Tibial nerve (tissue), 4 donors: ENCODE measurements around the gene SMAD7. TPM values are rescaled to one million over a fixed set of nuclear protein-coding genes. Genes with fewer than 3 reads are reported as not detected.
A peak's percentile ranks its signal among the peaks of the same experiment; 100 is the strongest.

Source experiments
- DNase-seq, 2 donors: peaks; one replicate each; pipeline ENCODE4 v3.0.0-alpha.2; 2019; ENCODE audit warnings: low spot score in 2 of 2
- H3K27ac ChIP-seq, 4 donors: fragments of 200-600 bp; sonication (generic) in 3 of 4; one replicate each; pipeline ENCODE4 v1.5.1; 2017 to 2019; ENCODE audit warnings: mild to moderate bottlenecking in 1 of 4
- H3K27me3 ChIP-seq, 2 donors: fragments of 200-600 bp; sonication (generic) in 1 of 2; one replicate each; pipeline versions ENCODE4 v1.5.1 to v1.6.0; 2017 to 2019
- H3K36me3 ChIP-seq, 3 donors: fragments of 200-600 bp; sonication (generic); one replicate each; pipeline ENCODE4 v1.5.1; 2018 to 2019
- H3K4me1 ChIP-seq, 4 donors: fragments of 200-600 bp; sonication (generic) in 3 of 4; one replicate each; pipeline ENCODE4 v1.5.1; 2017 to 2019
- H3K4me3 ChIP-seq, 4 donors: fragments of 200-600 bp; sonication (generic) in 3 of 4; one replicate each; pipeline ENCODE4 v1.5.1; 2017 to 2019; ENCODE audit warnings: mild to moderate bottlenecking in 1 of 4, moderate library complexity in 1 of 4
- H3K9me3 ChIP-seq, 4 donors: fragments of 200-600 bp; sonication (generic) in 3 of 4; one replicate each; pipeline ENCODE4 v1.5.1; 2017 to 2019
- EP300 ChIP-seq, 2 donors: sonication (generic); formaldehyde crosslinking; IDR thresholded peaks; one replicate each; pipeline ENCODE4 v1.6.1; 2017; ENCODE audit warnings: antibody characterized with exemption in 2 of 2, mild to moderate bottlenecking in 1 of 2
- POLR2A ChIP-seq, 2 donors: fragments of 450-650 bp; IDR thresholded peaks; one replicate each; pipeline ENCODE4 v1.6.1; 2017; ENCODE audit warnings: antibody characterized with exemption in 2 of 2, mild to moderate bottlenecking in 2 of 2, moderate library complexity in 2 of 2
- WGBS, 2 donors: methylation state at CpG; one replicate each; pipeline ENCODE4 v1.1.5; 2018; 5-methylcytosine and 5-hydroxymethylcytosine counted together
- total RNA-seq, 4 donors: library from RNA; depleted of rRNA; stranded (reverse); fragments of >200 nt; gene quantifications; one replicate each; pipeline ENCODE4 v1.1.0, GENCODE V29; 2016
- TF ChIP-seq, protein P1 (sequence below), 5 experiments: fragments of 200-600 bp in 3 of 5; fragments of 450-650 bp in 2 of 5; sonication (generic) in 3 of 5; IDR thresholded peaks; one replicate each; pipeline ENCODE4 v1.5.1; 2016 to 2019; ENCODE audit warnings: antibody characterized with exemption in 5 of 5, mild to moderate bottlenecking in 3 of 5, moderate library complexity in 2 of 5

The SMAD7 gene
- total RNA-seq, 4 donors from 2014 or later = 34.3 to 56.8 (median 35.6) TPM

DNA sequence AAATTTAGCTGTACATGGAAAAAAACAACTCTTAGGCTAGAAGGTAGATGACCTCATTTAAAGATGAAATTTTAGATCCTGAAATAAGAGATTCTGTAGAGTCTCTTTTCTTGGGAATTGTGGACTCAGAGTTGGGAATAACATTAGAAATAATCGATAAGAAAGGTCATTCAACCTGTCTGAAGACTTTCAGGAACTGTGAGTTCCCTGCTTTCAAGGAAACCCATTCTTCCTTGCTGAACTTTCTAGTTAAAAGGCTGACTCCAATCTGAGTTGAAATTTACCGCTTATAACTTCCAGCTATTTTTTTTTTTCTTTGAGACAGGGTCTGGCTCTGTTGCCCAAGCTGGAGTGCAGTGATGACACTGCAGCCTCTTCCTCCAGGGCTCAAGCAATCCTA is 16.8 kb upstream of the SMAD7 start:
- TF ChIP-seq, protein P1, sequence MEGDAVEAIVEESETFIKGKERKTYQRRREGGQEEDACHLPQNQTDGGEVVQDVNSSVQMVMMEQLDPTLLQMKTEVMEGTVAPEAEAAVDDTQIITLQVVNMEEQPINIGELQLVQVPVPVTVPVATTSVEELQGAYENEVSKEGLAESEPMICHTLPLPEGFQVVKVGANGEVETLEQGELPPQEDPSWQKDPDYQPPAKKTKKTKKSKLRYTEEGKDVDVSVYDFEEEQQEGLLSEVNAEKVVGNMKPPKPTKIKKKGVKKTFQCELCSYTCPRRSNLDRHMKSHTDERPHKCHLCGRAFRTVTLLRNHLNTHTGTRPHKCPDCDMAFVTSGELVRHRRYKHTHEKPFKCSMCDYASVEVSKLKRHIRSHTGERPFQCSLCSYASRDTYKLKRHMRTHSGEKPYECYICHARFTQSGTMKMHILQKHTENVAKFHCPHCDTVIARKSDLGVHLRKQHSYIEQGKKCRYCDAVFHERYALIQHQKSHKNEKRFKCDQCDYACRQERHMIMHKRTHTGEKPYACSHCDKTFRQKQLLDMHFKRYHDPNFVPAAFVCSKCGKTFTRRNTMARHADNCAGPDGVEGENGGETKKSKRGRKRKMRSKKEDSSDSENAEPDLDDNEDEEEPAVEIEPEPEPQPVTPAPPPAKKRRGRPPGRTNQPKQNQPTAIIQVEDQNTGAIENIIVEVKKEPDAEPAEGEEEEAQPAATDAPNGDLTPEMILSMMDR (IDR thresholded peaks at IDR 0.05) = no peak
- TF ChIP-seq POLR2A (IDR thresholded peaks at IDR 0.05) (no peak), EP300 (IDR thresholded peaks at IDR 0.05) (no peak)
- 88 to 91% methylated on average over 2 of the region's 2 CpGs for WGBS, 2 donors

DNA sequence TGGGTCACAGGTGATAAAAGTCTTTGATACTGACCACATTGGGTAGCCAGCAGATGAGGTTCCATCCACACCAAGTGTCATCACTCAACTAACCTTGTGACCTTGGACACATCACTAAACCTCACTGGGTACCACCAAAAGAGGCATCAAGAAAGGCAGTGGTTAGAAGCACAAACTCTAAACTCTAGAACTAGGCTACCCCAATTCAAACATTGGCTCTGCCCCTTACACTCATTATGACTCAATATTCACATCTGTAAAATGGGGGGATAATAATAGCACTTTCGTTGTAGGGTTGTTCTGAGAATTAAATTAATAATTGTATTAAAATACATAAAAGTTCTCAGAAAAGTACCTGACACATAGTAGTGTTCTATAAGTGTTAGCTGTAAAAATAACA is 15.8 kb upstream of the SMAD7 start:
- no peak for DNase-seq
- WGBS, 2 donors = 90 to 94% methylated on average over 1 of the region's 1 CpG
- Histone ChIP-seq H3K4me1 (peaks cover 0 to 12% (median 0%) of the 10 kb centered on the region in 4 donors), H3K27ac (no peak overlapping the region), H3K36me3 (no peaks in the 10 kb centered on the region), H3K4me3 (no peak overlapping the region), H3K9me3 (no peaks in the 10 kb centered on the region), H3K27me3 (no peaks in the 10 kb centered on the region)
- TF ChIP-seq POLR2A (IDR thresholded peaks at IDR 0.05) (no peak), EP300 (IDR thresholded peaks at IDR 0.05) (no peak)
- TF ChIP-seq, protein P1 (IDR thresholded peaks at IDR 0.05) = no peak

More for the DNA sequence above, 16.8 kb upstream of the SMAD7 start:
- no peak for DNase-seq
- Histone ChIP-seq H3K36me3 (no peaks in the 10 kb centered on the region), H3K9me3 (no peaks in the 10 kb centered on the region), H3K27me3 (no peaks in the 10 kb centered on the region), H3K27ac (no peak overlapping the region), H3K4me1 (peaks cover 0 to 11% (median 0%) of the 10 kb centered on the region in 4 donors), H3K4me3 (no peak overlapping the region)

DNA sequence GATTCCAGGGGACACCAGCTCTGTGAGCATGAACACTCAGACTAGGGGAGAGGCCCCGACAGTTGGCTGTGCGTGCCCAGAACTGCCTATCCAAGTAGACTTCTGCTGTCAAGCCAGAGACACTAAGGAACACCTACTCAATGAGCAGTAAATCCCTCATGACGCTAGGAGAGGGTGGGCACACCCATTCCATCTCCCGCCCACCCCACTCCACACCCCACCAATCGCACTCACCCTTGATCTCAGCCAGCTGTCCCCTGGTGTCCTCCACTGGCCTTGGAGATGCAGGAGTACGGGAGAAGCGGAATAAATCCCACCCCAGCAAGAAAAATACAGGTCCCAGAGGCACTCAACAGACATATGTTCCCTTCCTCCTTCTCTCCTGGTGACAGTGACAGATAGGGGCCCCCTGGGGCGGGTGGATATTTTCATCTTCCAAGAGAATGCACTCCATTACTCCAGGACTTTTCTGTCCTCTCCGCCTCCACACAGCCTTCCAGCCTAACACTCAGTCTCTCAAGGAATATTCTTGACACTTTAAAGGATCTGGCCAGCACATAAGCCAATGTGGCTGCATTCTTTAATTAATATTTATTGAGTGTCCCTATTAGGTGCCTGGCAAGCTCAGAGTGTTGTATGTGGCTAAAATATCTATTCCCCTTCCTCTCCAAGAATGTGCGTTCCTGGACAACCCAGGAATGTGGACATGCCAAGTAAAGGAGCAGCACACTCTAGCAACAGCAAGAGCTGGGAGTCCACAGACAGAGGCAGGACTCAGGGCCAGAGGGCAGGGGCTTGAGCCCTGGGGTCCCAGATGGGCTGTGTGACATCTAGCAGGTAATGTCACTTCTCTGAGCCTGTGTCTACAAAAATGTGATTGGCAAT is 13.1 kb upstream of the SMAD7 start:
- no peak for DNase-seq
- WGBS, 2 donors = 74 to 79% methylated on average over 10 of the region's 10 CpGs

DNA sequence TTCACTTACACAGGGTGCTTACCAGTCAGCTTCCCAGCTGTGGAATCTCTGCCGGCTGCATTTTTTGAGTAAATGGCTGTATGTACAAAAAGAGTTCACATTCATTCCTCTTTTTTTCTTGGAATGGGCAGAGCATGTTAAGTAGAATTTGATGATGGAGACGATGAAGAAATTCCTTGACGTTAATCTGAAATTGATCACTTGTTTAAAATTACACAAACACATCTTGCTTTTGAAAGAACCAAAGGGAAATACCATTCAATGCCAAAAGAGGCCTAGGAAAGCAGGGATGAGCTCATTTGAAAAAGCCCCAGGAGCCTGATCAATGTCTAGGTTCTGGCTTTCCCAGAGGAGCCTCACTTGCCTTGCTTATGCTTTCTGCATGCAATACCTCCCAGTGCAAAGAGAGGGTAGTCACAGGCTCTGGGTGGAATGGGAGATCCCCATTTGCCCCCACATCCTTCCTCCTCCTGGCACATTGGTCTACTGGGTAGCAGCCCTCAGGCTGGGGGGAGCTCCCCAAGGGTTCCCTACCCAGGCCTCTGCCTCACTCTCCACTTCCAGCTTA is 12.3 kb upstream of the SMAD7 start:
- no peak for DNase-seq
- TF ChIP-seq POLR2A (IDR thresholded peaks at IDR 0.05) (no peak), EP300 (IDR thresholded peaks at IDR 0.05) (no peak)
- TF ChIP-seq, protein P1 (IDR thresholded peaks at IDR 0.05) = no peak
- 42 to 43% methylated on average over 3 of the region's 3 CpGs for WGBS, 2 donors
- Histone ChIP-seq H3K27ac (peak overlapping the region in 2 of 4 donors; percentile 24 to 29), H3K27me3 (no peaks in the 10 kb centered on the region), H3K36me3 (no peaks in the 10 kb centered on the region), H3K4me3 (no peak overlapping the region), H3K9me3 (no peaks in the 10 kb centered on the region), H3K4me1 (peaks cover 0 to 23% (median 0%) of the 10 kb centered on the region in 4 donors)

More for the DNA sequence above, 13.1 kb upstream of the SMAD7 start:
- Histone ChIP-seq H3K36me3 (no peaks in the 10 kb centered on the region), H3K27ac (peak overlapping the region in 1 of 4 donors; percentile 24), H3K4me1 (peaks cover 0 to 23% (median 0%) of the 10 kb centered on the region in 4 donors), H3K9me3 (no peaks in the 10 kb centered on the region), H3K27me3 (no peaks in the 10 kb centered on the region), H3K4me3 (no peak overlapping the region)
- TF ChIP-seq, protein P1 (IDR thresholded peaks at IDR 0.05) = no peak
- TF ChIP-seq EP300 (IDR thresholded peaks at IDR 0.05) = no peak
- TF ChIP-seq POLR2A (IDR thresholded peaks at IDR 0.05) = no peak
